ENCODE data around the gene OR7A5. TPM values are rescaled to one million over a fixed set of nuclear protein-coding genes. Genes with fewer than 3 reads are reported as not detected.
"Not testable (repeated sequence)": the region's sequence is repeated elsewhere in the genome, so short reads cannot be mapped to it uniquely, and the experiment has no call there.

The OR7A5 gene
- total RNA-seq, 2 donors from 2014 or later, result not detected

DNA sequence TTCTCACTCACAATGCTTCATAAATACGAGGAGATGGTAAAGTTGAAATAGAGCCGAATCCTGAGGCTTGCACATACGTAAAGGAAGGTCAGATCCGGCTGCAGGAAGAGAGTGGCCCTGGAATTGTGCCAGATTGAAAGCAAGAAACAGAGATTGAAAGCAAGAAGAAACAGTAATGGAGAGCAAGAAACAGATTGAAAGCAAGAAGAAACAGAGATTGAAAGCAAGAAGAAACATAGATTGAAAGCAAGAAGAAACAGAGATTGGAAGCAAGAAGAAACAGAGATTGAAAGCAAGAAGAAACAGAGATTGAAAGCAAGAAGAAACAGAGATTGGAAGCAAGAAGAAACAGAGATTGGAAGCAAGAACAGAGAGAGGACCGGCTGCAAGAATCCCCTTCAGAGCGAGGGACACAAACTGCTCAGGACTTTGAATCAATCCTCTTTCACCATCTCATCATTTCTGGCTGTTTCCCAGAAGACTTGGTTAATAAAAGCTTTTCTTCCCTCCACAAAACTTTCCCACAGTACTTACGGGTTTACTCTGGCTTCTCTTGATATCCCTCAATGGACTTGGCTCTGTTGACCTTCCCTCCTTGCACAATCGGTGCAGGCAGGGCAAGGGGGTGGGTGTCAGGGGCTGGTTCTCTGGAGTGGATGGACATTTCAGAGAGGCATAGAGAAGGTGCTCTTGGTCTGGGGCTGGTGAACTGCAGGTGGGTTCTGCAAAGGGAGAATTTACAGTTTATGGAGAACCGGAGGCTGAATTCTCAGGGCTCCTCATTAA lies 25.5 kb downstream of the OR7A5 start:
- Mint-ChIP-seq H3K36me3 (ENCODE audit: low read depth) (no peaks in the 10 kb centered on the region), H3K27ac (no peak overlapping the region), H3K4me1 (peaks cover 5% of the 10 kb centered on the region), H3K4me3 (no peak overlapping the region), H3K9me3 (no peaks in the 10 kb centered on the region), H3K27me3 (peaks cover 15% of the 10 kb centered on the region)
- ATAC-seq (replicated peaks), result no peak

DNA sequence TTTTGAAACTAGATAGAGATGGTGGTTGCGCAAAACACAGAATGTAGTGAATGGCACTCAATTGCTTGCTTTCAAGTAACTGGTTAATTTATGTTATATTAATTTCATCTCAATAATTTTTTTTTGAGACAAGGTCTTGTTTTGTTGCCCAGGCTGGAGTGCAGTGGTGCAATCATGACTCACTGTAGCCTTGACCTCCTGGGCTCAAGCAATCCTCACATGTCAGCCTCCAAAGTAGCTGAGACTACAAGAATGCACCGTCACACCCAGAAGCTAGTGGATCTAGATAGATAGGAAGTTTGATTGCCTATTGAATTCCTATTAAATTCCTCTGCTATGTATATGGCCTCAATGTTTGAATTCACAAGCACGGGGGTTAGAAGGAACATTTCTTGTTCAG lies 30.2 kb downstream of the OR7A5 start:
- no peaks in the 10 kb centered on the region for H3K36me3 Mint-ChIP-seq (ENCODE audit: low read depth)
- H3K27me3 Mint-ChIP-seq, result peaks cover 34% of the 10 kb centered on the region
- H3K9me3 Mint-ChIP-seq, result no peaks in the 10 kb centered on the region
- peaks cover 5% of the 10 kb centered on the region for H3K4me1 Mint-ChIP-seq
- no peak for ATAC-seq (replicated peaks)
- no peak overlapping the region for H3K27ac Mint-ChIP-seq
- no peak overlapping the region for H3K4me3 Mint-ChIP-seq

GRCh38 chr19:14798760-14799159 lies 36.2 kb downstream of the OR7A5 start:
- no peak for ATAC-seq (replicated peaks)
- Mint-ChIP-seq H3K4me1 (no peaks in the 10 kb centered on the region), H3K27me3 (peaks cover 34% of the 10 kb centered on the region), H3K9me3 (no peaks in the 10 kb centered on the region), H3K36me3 (ENCODE audit: low read depth) (no peaks in the 10 kb centered on the region), H3K4me3 (no peak overlapping the region), H3K27ac (no peak overlapping the region)

GRCh38 chr19:14796021-14796420 lies 39.0 kb downstream of the OR7A5 start:
- Mint-ChIP-seq H3K4me1 (no peaks in the 10 kb centered on the region), H3K9me3 (no peaks in the 10 kb centered on the region), H3K4me3 (no peak overlapping the region), H3K36me3 (ENCODE audit: low read depth) (no peaks in the 10 kb centered on the region), H3K27me3 (peaks cover 24% of the 10 kb centered on the region), H3K27ac (no peak overlapping the region)
- no peak for ATAC-seq (replicated peaks)

DNA sequence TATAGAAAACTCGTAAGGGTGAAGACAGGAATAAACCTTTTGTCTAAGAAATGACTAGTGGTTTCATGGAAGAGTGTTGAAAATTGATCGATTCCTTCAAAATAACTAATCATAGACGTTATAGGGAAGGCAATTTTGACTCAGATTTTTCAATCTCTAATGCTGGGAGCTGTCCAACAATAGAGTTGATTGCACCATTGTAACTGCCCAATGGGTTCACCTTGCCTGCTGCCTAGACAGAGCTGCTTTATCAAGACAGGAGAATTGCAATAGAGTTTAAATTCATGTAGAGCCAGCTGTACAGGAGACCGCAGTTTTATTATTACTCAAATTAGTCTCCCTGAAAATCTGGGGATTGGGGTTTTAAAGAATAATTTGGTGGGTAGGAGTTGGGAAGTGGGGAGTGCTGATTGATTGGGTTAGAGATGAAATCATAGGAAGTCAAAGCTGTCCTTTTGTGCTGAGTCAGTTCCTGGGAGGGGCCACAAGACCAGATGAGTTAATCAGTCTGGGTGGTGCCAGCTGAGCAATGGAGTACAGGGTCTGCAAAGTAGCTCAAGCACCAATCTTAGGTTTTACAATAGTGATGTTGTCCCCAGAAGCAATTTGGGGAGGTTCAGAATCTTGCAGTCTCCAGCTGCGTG lies 39.8 kb downstream of the OR7A5 start:
- H3K36me3 Mint-ChIP-seq (ENCODE audit: low read depth), result no peaks in the 10 kb centered on the region
- no peak for ATAC-seq (replicated peaks)
- H3K4me3 Mint-ChIP-seq, result no peak overlapping the region
- peaks cover 19% of the 10 kb centered on the region for H3K27me3 Mint-ChIP-seq
- H3K9me3 Mint-ChIP-seq, result no peaks in the 10 kb centered on the region
- no peaks in the 10 kb centered on the region for H3K4me1 Mint-ChIP-seq
- no peak overlapping the region for H3K27ac Mint-ChIP-seq

DNA sequence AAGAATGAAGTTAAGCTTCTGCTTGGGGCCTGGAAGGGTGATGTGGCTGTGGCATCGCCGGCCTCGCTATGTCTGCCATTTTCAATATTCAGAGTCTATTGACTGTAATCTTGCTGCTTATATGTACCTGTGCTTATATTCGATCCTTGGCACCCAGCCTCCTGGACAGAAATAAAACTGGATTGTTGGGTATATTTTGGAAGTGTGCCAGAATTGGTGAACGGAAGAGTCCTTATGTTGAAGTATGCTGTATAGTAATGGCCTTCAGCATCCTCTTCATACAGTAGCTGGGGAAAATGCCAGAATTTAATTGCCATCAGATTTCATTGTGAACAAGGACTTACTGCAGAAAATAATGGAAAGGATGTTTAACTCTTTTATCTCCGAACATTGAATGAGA lies 42.7 kb downstream of the OR7A5 start:
- not testable (repeated sequence) for H3K27me3 Mint-ChIP-seq; ATAC-seq (replicated peaks); H3K4me1 Mint-ChIP-seq; H3K36me3 Mint-ChIP-seq (ENCODE audit: low read depth); H3K9me3 Mint-ChIP-seq; H3K4me3 Mint-ChIP-seq; H3K27ac Mint-ChIP-seq

- Mint-ChIP-seq H3K27me3 (peaks cover 4% of the 10 kb centered on the region), H3K27ac (peak overlapping the region; percentile 75), H3K36me3 (ENCODE audit: low read depth) (no peaks in the 10 kb centered on the region), H3K9me3 (no peaks in the 10 kb centered on the region), H3K4me3 (peak overlapping the region; percentile 56), H3K4me1 (peaks cover 10% of the 10 kb centered on the region)
- ATAC-seq (replicated peaks), result no peak
Observed at GRCh38 chr19:14786421-14786851, 48.5 kb downstream of the OR7A5 start.

DNA sequence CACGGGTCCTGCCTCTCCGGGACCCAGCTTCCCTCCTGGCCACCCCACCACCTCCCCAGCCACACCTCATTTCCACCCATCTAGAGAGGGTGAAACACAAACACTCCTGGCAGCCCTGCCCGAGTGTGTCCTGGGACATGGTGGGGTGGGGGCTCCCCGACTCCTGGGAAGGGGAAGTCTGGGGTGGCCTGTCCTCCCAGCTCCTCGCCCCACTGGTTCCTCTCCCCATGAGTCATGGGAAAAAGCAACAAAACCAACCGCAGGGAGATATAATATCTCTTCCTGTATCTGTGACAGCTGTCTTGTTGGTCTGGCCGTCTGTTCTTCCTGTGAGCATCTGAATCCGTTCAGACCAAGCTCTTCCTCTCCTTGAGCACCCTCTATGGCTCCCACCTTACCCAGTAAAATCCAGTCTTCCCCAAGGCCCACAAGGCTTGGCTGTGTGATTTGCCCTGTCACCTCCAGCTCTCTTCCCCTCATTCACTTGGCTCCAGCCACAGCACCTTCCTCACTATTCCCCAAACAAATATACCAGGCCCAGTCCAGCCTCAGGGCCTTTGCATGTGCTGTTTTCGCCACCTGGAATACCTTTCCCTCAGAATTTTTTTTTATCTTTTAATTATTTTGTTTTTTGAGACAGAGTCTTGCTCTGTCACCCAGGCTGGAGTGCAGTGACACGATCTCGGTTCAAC lies 49.7 kb downstream of the OR7A5 start:
- peak overlapping the region; percentile 56 for H3K4me3 Mint-ChIP-seq

DNA sequence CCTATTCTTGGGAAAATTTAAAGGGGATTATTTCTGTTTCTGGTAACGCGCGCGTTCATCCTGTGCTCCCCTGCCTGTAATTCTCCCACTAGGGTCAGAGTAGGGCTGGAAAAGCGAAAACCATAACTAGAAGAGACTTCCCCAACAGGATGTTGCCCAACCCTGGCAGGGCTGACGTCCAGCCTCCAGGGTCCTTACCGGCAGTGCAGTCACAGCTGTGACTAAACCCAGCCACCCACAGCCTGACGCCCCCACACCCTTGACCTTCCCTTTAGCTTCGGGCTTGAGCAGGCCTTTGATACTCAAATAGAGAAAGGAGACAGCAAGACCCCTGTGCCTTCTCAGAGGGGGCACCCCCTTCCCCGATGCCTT lies 50.3 kb downstream of the OR7A5 start:
- ATAC-seq (replicated peaks), result peak; percentile 89
- peak overlapping the region; percentile 75 for H3K27ac Mint-ChIP-seq
- H3K27me3 Mint-ChIP-seq; H3K9me3 Mint-ChIP-seq; H3K4me1 Mint-ChIP-seq; H3K36me3 Mint-ChIP-seq (ENCODE audit: low read depth): not testable (repeated sequence)
- peak overlapping the region; percentile 56 for H3K4me3 Mint-ChIP-seq

More for the DNA sequence above, 49.7 kb downstream of the OR7A5 start:
- H3K4me1 Mint-ChIP-seq; H3K9me3 Mint-ChIP-seq; H3K36me3 Mint-ChIP-seq (ENCODE audit: low read depth); H3K27me3 Mint-ChIP-seq: not testable (repeated sequence)
- peak; percentile 80 for ATAC-seq (replicated peaks)
- peak overlapping the region; percentile 75 for H3K27ac Mint-ChIP-seq

GRCh38 chr19:14783410-14783998 lies 51.5 kb downstream of the OR7A5 start:
- H3K9me3 Mint-ChIP-seq; H3K4me3 Mint-ChIP-seq; H3K27ac Mint-ChIP-seq; ATAC-seq (replicated peaks); H3K4me1 Mint-ChIP-seq; H3K36me3 Mint-ChIP-seq (ENCODE audit: low read depth); H3K27me3 Mint-ChIP-seq: not testable (repeated sequence)

DNA sequence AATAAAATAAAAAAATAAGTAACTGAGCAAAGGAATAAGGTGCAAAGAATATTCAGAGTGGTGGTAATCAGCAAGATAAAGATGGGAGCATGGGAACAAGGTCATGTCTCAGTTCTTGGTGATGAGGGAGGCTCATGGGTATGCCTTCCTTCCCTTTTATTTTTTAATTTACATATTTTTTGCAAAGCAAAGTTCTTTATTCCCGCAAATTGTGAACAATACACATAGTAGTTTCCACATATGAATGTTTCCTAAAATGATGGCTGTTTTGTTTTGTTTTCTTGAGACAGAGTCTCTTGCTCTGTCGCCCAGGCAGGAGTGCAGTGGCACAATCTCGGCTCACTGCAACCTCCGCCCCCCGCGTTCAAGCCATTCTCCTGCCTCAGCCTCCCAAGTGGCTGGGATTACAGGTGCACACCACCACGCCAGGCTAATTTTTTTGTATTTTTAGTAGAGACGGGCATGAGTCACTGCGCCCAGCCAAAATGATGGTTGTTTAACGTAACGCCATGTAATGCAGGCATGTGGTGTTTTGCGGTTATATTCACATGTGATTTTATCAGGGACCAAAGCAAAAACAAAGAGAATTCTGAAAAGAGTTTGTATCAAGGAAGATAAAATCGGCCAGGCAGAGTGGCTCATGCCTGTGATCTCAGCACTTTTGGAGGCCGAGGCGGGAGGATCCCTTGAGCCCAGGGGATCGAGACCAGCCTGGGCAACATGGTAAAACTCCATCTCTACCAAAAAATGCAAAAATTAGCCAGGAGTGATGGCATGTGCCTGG lies 52.2 kb downstream of the OR7A5 start:
- H3K36me3 Mint-ChIP-seq (ENCODE audit: low read depth), result no peaks in the 10 kb centered on the region
- H3K9me3 Mint-ChIP-seq, result no peaks in the 10 kb centered on the region
- H3K27me3 Mint-ChIP-seq, result peaks cover 9% of the 10 kb centered on the region
- no peak for ATAC-seq (replicated peaks)
- H3K4me1 Mint-ChIP-seq, result peaks cover 10% of the 10 kb centered on the region
- no peak overlapping the region for H3K27ac Mint-ChIP-seq
- H3K4me3 Mint-ChIP-seq, result no peak overlapping the region

DNA sequence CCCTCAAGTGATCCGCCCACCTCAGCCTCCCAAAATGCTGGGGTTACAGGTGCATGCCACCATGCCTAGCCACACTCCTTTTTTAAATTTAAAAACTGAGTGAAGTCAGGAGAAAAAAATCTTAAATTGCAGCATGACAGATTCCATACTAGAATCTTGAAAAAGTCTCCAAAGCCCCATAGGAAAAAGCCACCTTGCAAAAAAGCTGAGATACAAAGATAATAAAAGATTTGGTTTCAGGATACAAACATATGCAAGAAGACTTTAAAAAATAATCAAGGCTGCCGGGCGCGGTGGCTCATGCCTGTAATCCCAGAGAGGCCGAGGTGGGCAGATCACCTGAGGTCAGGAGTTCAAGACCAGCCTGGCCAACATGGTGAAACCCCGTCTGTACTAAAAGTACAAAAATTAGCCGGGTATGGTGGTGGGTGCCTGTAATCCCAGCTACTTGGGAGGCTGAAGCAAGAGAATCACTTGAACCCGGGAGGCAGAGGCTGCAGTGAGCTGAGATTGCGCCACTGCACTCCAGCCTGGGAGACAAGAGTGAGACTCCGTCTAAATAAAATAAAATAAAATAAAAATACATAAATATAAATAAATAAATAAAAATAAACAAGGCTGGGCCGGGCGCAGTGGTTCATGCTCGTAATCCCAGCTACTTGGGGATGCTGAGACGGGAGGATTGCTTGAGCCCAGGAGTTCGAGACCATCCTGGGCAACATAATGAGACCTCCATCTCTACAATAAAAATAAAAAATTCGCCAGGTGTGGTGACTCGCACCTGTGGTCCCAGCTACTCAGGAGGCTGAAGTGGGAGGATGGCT lies 53.1 kb downstream of the OR7A5 start:
- not testable (repeated sequence) for H3K27ac Mint-ChIP-seq; H3K4me3 Mint-ChIP-seq; ATAC-seq (replicated peaks); H3K9me3 Mint-ChIP-seq; H3K36me3 Mint-ChIP-seq (ENCODE audit: low read depth); H3K4me1 Mint-ChIP-seq
- peaks cover 12% of the 10 kb centered on the region for H3K27me3 Mint-ChIP-seq

- not testable (repeated sequence) for H3K36me3 Mint-ChIP-seq (ENCODE audit: low read depth); H3K9me3 Mint-ChIP-seq; H3K27ac Mint-ChIP-seq; ATAC-seq (replicated peaks); H3K4me3 Mint-ChIP-seq
- Mint-ChIP-seq H3K27me3 (peaks cover 17% of the 10 kb centered on the region), H3K4me1 (peaks cover 15% of the 10 kb centered on the region)
Observed at GRCh38 chr19:14780622-14781225, 54.3 kb downstream of the OR7A5 start.

Data from activated T-helper 17 cell treated with anti-CD3 and anti-CD28 coated beads, Interleukin-2, amount 50 U/mL, for 72 hours (primary cell).